TTC549 (cell line): ENCODE measurements around the gene IL10RA.

Experiments used
- FAIRE-seq: peaks from 2 replicates; lab custom pipeline; 2012; peaks lifted over from hg19 to GRCh38; lab: Jason Lieb, UNC

The IL10RA gene

DNA sequence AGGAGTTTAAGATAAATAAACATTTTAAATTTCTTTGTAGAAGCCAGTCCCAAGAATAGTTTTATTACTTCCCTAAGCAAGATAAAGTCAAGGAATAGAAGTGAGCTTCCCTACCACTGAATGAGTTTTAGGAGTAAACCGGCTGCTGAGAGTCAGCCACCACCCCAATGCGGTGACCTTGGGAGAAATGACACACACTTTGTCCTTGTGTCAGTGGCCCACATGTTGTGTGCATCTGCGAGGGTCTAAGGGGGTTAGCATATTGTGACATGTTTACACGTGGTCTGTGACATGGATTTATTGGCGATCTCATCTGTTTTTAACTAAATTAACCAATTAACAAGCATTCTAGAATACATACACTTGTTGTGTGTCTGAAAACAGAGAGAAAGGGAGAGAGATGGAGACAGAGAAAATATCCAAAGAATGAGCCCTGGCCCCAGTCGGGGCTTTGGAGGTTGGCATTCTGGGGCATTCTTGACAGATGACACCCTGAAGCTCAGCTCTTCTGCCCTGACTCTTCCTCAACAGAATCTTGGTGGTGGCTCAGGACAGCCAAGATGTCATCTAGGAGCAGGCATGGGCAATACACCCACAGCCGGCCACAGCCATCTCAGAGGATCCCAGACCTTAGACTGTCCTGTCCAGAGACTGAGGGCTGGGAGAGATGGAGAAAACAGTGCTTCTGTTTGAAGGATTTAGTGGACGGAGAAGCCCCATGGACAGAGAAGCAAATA, 60.9 kb downstream of the IL10RA start:
- no peak for FAIRE-seq

- FAIRE-seq = no peak
Measured at GRCh38 chr11:118047749-118048148, 61.6 kb downstream of the IL10RA start.

- FAIRE-seq = no peak
Measured at GRCh38 chr11:118048472-118049370, 62.5 kb downstream of the IL10RA start.

DNA sequence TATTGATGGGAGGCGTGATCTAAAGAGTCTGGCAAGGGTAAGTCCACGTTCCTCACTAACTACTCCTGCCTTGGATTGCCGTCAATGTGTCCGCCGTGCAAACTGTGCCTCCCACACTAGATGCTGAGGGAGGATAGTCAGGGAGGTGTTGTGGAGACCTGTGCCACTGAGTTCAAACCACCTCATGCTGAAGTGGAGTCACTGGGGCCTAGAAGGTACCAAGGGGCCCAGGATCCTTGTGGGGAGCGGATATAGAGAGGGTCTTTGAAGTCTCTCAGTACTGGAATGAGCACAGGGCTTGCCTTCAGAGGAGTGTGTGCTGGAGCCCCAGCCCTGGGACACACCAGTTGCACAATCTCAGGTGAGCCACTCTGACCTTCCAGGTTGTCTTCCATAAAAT, 63.6 kb downstream of the IL10RA start:
- FAIRE-seq = no peak

DNA sequence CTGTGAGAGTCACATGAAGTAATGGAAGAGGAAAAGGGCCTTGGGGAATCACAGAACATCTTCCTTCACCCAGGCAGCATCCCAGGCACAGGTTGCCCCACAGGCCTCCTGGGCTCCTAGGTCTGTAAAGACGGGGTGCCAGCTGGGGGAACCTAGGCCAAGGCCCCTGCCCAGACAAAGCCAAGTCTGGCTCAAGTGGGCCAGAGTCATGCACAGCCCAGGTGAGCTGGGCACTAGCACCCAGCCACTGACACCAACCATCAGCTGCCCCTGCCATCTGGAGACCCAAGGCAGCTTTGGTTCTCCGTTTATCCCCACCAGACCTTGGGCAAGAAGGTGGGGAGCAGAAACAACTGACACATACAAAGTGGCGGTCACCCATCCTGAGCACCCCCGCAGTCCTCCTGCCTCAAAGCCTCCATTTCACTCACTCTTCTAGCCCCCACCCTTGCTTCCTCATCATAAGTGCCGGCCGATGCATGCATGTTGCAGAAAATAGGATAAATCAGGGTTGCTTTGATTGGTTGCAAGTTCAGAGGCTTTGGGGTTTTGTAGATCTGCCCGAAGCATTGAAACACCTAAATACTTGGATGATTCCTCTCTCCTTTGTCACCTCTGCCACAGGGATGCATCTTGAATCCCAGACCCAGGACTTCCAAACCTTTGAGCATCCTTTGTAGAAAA, 64.2 kb downstream of the IL10RA start:
- no peak for FAIRE-seq
